ENCODE data around the gene FARS2. TPM values are rescaled to one million over a fixed set of nuclear protein-coding genes. Genes with fewer than 3 reads are reported as not detected.

Gene FARS2
- total RNA-seq, 1 experiment from 2014 or later, result 15.0 TPM

GRCh38 chr6:5287205-5287965 is 26.1 kb downstream of the FARS2 start:
- Mint-ChIP-seq H3K36me3 (no peaks in the 10 kb centered on the region), H3K27me3 (ENCODE audit: low read depth) (no peaks in the 10 kb centered on the region), H3K9me3 (no peaks in the 10 kb centered on the region), H3K4me1 (peaks cover 5% of the 10 kb centered on the region), H3K27ac (0 out of 2 replicates have a peak overlapping the region, but pooled peaks have one; percentile 71), H3K4me3 (no peak overlapping the region)
- DNase-seq (ENCODE audit: low spot score) (no peak), ATAC-seq (no peak)
- ChIA-PET POLR2A (no interaction called here), CTCF (no interaction called here)
- TF ChIP-seq NFE2L1 (CRISPR knock-in tag; IDR thresholded peaks at IDR 0.05), result no peak
- TF ChIP-seq ESRRA (CRISPR knock-in tag; IDR thresholded peaks at IDR 0.05; ENCODE audit: borderline replicate concordance), result no peak
- TF ChIP-seq E2F5 (CRISPR knock-in tag; IDR thresholded peaks at IDR 0.05), result no peak
- TF ChIP-seq ZNF281 (CRISPR knock-in tag; IDR thresholded peaks at IDR 0.05), result no peak
- no peak for TF ChIP-seq SP1 (CRISPR knock-in tag; conservative IDR thresholded peaks at IDR 0.05)
- TF ChIP-seq ZMAT4 (CRISPR knock-in tag; IDR thresholded peaks at IDR 0.05), result no peak
- TF ChIP-seq ZNF532 (CRISPR knock-in tag; IDR thresholded peaks at IDR 0.05; ENCODE audit: borderline replicate concordance), result no peak
- no peak for TF ChIP-seq ATF3 (CRISPR knock-in tag; conservative IDR thresholded peaks at IDR 0.05)
- TF ChIP-seq ZNF138 (CRISPR knock-in tag; conservative IDR thresholded peaks at IDR 0.05), result no peak
- no peak for TF ChIP-seq MYBL2 (CRISPR knock-in tag; IDR thresholded peaks at IDR 0.05)
- no peak for TF ChIP-seq FOXP1 (CRISPR knock-in tag; IDR thresholded peaks at IDR 0.05; ENCODE audit: borderline replicate concordance)
- TF ChIP-seq SMAD3 (CRISPR knock-in tag; IDR thresholded peaks at IDR 0.05; ENCODE audit: borderline replicate concordance), result no peak

GRCh38 chr6:5287966-5288297 is 26.6 kb downstream of the FARS2 start:
- ATAC-seq, result no peak
- no peak for TF ChIP-seq NR1H2 (CRISPR knock-in tag; IDR thresholded peaks at IDR 0.05)
- TF ChIP-seq ETV6 (CRISPR knock-in tag; IDR thresholded peaks at IDR 0.05), result no peak
- TF ChIP-seq CTCF (IDR thresholded peaks at IDR 0.05), result no peak
- TF ChIP-seq E2F1 (CRISPR knock-in tag; IDR thresholded peaks at IDR 0.05), result no peak
- TF ChIP-seq ZNF416 (CRISPR knock-in tag; IDR thresholded peaks at IDR 0.05), result no peak
- TF ChIP-seq TEAD4 (CRISPR knock-in tag; IDR thresholded peaks at IDR 0.05), result no peak
- no peak for TF ChIP-seq NFYB (CRISPR knock-in tag; conservative IDR thresholded peaks at IDR 0.05; ENCODE audit: low read depth)
- no peak for TF ChIP-seq MYBL2 (CRISPR knock-in tag; IDR thresholded peaks at IDR 0.05)
- TF ChIP-seq PREB (CRISPR knock-in tag; IDR thresholded peaks at IDR 0.05; ENCODE audit: borderline replicate concordance), result no peak
- TF ChIP-seq MLX (CRISPR knock-in tag; IDR thresholded peaks at IDR 0.05), result no peak

More at GRCh38 chr6:5287966-5288297, 26.6 kb downstream of the FARS2 start:
- Mint-ChIP-seq H3K27me3 (ENCODE audit: low read depth) (no peaks in the 10 kb centered on the region), H3K4me1 (peaks cover 8% of the 10 kb centered on the region), H3K27ac (no peak overlapping the region), H3K36me3 (no peaks in the 10 kb centered on the region), H3K4me3 (no peak overlapping the region), H3K9me3 (no peaks in the 10 kb centered on the region)
- DNase-seq (ENCODE audit: low spot score), result no peak
- ChIA-PET CTCF (no interaction called here), POLR2A (no interaction called here)

All from WTC11 (cell line).